Ovary (tissue), 9 donors: ENCODE results near the gene MAPK8IP3. TPM values are rescaled to one million over a fixed set of nuclear protein-coding genes. Genes with fewer than 3 reads are reported as not detected.
A peak's percentile ranks its signal among the peaks of the same experiment; 100 is the strongest.

ENCODE experiments used
- DNase-seq, 5 donors: peaks; one replicate each; pipeline ENCODE4 v3.0.0-alpha.2; 2019 to 2020
- H3K27ac ChIP-seq, 2 donors: fragments of 200-600 bp; one replicate each; pipeline versions ENCODE4 v1.5.1 to v1.8.0; 2019 to 2022
- H3K27me3 ChIP-seq: fragments of 200-600 bp; one replicate; pipeline ENCODE4 v1.8.0; 2022
- H3K36me3 ChIP-seq: fragments of 200-600 bp; sonication (generic); one replicate; pipeline ENCODE4 v1.5.1; 2019
- H3K4me1 ChIP-seq: one replicate; pipeline ENCODE4 v1.8.1; 2013; ENCODE audit warnings: mild to moderate bottlenecking, moderate library complexity; ENCODE audit not compliant: insufficient read depth
- H3K4me3 ChIP-seq: fragments of 200-600 bp; sonication (generic); one replicate; pipeline ENCODE4 v1.5.1; 2017
- H3K9me3 ChIP-seq, 2 donors: fragments of 200-600 bp in 1 of 2; sonication (generic) in 1 of 2; one replicate each; pipeline versions ENCODE4 v1.5.1 to v1.8.1; 2013 to 2019; ENCODE audit warnings: mild to moderate bottlenecking in 1 of 2, moderate library complexity in 1 of 2
- EP300 ChIP-seq: sonication (generic); formaldehyde crosslinking; IDR thresholded peaks from one replicate; pipeline ENCODE4 v1.6.1; 2017; ENCODE audit warnings: antibody characterized with exemption
- POLR2A ChIP-seq: fragments of 450-650 bp; IDR thresholded peaks from one replicate; pipeline ENCODE4 v1.6.1; 2017; ENCODE audit warnings: antibody characterized with exemption, mild to moderate bottlenecking, moderate library complexity
- WGBS, 3 donors: extraction: QIAGEN DNeasy Blood & Tissue Kit in 1 of 3; methylation state at CpG; one replicate each; pipeline versions ENCODE4 v1.1.5 to v1.1.7; 2013 to 2017; 5-methylcytosine and 5-hydroxymethylcytosine counted together
- intact Hi-C, 4 donors: fragments of 100-400 bp; cut with DNase I; formaldehyde crosslinking; loops; one replicate each; pipeline versions ENCODE4 v1.11.0 to v1.15.1; 2022 to 2023
- polyA plus RNA-seq, 2 donors: library from polyadenylated mRNA; stranded (reverse); fragments of 200-250 nt in 1 of 2; fragments of 350-450 nt in 1 of 2; fragmentation: Illumina TruSeq in 1 of 2; extraction: RNeasy Lipid Tissue Mini Kit (QIAGEN cat#74804) in 1 of 2; gene quantifications; one replicate each; pipeline ENCODE4 v1.2.3, GENCODE V29; 2013 to 2014
- total RNA-seq, 7 donors: library from RNA; depleted of rRNA in 2 of 7; stranded (reverse); fragments of >200 nt in 2 of 7; fragmentation: NEBNext Ultra II Directional in 3 of 7; extraction: Animal tissue kit (Norgen Biotek cat#: 25700) in 3 of 7; gene quantifications; one replicate each; pipeline versions ENCODE4 v1.1.0 to v1.2.4, GENCODE V29; 2016 to 2023
- TF ChIP-seq, protein P1 (sequence below), 3 donors: fragments of 450-650 bp in 2 of 3; fragments of 200-600 bp in 1 of 3; IDR thresholded peaks; one replicate each; pipeline versions ENCODE4 v1.5.1 to v1.8.0; 2016 to 2022; ENCODE audit warnings: antibody characterized with exemption in 3 of 3, mild to moderate bottlenecking in 1 of 3
- donor health status: DM: no; HTN: no; CAD: no; lungs with moderate emphysema.
- donor health status: DM: no; HTN: no; CAD: no.
- donor health status: Bipolar disorder and iron deficiency.
- donor health status: DM: yes; HTN: yes; CAD: no.
- donor health status: DM: no; HTN: no; CAD: no.
- donor health status: DM: yes; HTN: yes; CAD: no.

MAPK8IP3 gene
- total and polyA plus RNA-seq, 9 donors, result 7.0 to 117 (median 72.3) TPM

GRCh38 chr16:1779741-1780676 lies 74.0 kb downstream of the MAPK8IP3 start:
- DNase-seq, result peak in 3 of 5 donors; percentile 27 to 47 (median 43)
- Histone ChIP-seq H3K4me3 (no peak overlapping the region), H3K4me1 (peaks cover 8% of the 10 kb centered on the region), H3K9me3 (no peaks in the 10 kb centered on the region), H3K27me3 (no peaks in the 10 kb centered on the region), H3K36me3 (no peaks in the 10 kb centered on the region), H3K27ac (no peak overlapping the region)
- no peak for TF ChIP-seq EP300
- TF ChIP-seq, protein P1, sequence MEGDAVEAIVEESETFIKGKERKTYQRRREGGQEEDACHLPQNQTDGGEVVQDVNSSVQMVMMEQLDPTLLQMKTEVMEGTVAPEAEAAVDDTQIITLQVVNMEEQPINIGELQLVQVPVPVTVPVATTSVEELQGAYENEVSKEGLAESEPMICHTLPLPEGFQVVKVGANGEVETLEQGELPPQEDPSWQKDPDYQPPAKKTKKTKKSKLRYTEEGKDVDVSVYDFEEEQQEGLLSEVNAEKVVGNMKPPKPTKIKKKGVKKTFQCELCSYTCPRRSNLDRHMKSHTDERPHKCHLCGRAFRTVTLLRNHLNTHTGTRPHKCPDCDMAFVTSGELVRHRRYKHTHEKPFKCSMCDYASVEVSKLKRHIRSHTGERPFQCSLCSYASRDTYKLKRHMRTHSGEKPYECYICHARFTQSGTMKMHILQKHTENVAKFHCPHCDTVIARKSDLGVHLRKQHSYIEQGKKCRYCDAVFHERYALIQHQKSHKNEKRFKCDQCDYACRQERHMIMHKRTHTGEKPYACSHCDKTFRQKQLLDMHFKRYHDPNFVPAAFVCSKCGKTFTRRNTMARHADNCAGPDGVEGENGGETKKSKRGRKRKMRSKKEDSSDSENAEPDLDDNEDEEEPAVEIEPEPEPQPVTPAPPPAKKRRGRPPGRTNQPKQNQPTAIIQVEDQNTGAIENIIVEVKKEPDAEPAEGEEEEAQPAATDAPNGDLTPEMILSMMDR (IDR thresholded peaks at IDR 0.05), result no peak
- TF ChIP-seq POLR2A, result no peak
- 73 to 77% (median 76%) methylated on average over 18 to 27 of the region's 27 CpGs for WGBS, 3 donors
- intact Hi-C loops, result no loop called here

DNA sequence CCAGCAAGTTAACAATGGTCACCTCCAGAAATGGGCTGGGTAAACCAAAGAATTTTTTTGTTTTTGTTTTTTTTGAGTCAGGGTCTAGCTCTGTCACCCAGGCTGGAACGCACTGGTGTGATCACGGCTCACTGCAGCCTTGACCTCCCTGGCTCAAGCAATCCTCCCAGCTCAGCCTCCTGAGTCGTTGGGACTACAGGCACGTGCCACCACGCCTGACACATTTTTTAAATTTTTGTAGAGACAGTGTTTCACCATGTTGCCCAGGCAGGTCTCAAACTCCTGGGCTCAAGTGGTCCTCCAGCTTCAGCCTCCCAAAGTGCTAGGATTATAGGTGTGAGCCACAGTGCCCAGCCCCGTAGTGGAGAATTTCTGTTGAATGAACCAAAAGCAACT lies 74.7 kb downstream of the MAPK8IP3 start:
- Histone ChIP-seq H3K4me1 (peaks cover 8% of the 10 kb centered on the region), H3K27me3 (no peaks in the 10 kb centered on the region), H3K9me3 (no peaks in the 10 kb centered on the region), H3K36me3 (no peaks in the 10 kb centered on the region), H3K27ac (no peak overlapping the region), H3K4me3 (no peak overlapping the region)
- TF ChIP-seq EP300, result no peak
- TF ChIP-seq, protein P1 (IDR thresholded peaks at IDR 0.05), result no peak
- WGBS, 3 donors, result 43 to 55% (median 52%) methylated on average over 6 of the region's 6 CpGs
- no peak for DNase-seq
- intact Hi-C loops, result no loop called here

- Histone ChIP-seq H3K36me3 (no peaks in the 10 kb centered on the region), H3K27ac (peak overlapping the region; percentile 90 to 95), H3K4me1 (peaks cover 8% of the 10 kb centered on the region), H3K9me3 (no peaks in the 10 kb centered on the region), H3K27me3 (no peaks in the 10 kb centered on the region), H3K4me3 (peak overlapping the region; percentile 78)
- 48 to 67% (median 52%) methylated on average over 20 of the region's 20 CpGs for WGBS, 3 donors
- peak in 3 of 5 donors; percentile 26 to 52 (median 41) for DNase-seq
- intact Hi-C loops, result no loop called here
- TF ChIP-seq EP300 (no peak), POLR2A (no peak)
- TF ChIP-seq, protein P1 (IDR thresholded peaks at IDR 0.05), result no peak
Measured at GRCh38 chr16:1781254-1781653, 75.3 kb downstream of the MAPK8IP3 start.

DNA sequence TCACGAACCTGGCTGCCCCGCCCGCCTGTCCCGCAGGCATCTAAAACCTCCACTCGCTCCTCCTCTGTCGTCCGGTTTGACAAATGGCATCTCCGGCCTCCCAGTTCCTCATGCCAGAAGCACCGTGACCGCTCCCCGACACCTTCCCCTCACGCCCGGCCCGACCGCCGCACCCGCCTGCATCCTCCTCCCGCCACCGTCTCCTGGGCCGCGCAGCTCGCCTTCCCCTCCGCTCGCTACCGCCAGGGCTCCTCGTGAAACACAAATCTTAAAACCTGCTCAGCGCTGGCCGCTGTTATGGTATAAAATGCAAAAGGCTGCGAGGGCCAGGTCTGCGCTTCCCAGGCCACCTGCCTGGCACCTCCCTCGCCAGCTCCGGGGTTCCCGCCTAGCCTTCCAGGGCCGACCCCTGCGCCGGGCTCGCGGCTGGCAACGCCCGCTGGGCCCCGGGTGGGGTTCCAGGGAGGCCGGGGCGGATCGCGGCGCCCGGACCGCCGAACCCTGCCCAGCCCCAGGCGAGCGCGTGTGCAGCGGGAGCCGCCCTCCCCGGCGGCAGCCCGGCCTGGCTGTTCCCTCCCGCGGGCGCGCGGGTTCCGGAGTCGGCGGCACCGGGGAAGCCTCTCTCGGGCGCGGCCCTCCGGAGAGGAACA lies 75.9 kb downstream of the MAPK8IP3 start:
- Histone ChIP-seq H3K4me1 (peaks cover 8% of the 10 kb centered on the region), H3K4me3 (peak overlapping the region; percentile 78), H3K27me3 (no peaks in the 10 kb centered on the region), H3K36me3 (no peaks in the 10 kb centered on the region), H3K27ac (peak overlapping the region; percentile 90 to 95), H3K9me3 (no peaks in the 10 kb centered on the region)
- TF ChIP-seq POLR2A, result no peak
- TF ChIP-seq EP300, result no peak
- TF ChIP-seq, protein P1 (IDR thresholded peaks at IDR 0.05), result no peak
- intact Hi-C loops, result no loop called here
- peak in 2 of 5 donors; percentile 47 to 48 for DNase-seq
- WGBS, 3 donors, result 1 to 2% (median 1%) methylated on average over 34 to 70 of the region's 70 CpGs
